HG03066 (cell line): ENCODE data around the gene KLHL21.
"Not testable (repeated sequence)": the region's sequence is repeated elsewhere in the genome, so short reads cannot be mapped to it uniquely, and the experiment has no call there.

Source experiments
- ATAC-seq: cut with Tn5 transposase; IDR thresholded peaks from one replicate; pipeline ENCODE4 v1.9.1; 2021; ENCODE audit warnings: low read depth; ENCODE audit not compliant: unreplicated experiment

Gene KLHL21

GRCh38 chr1:6600410-6601048 is 2.1 kb downstream of the KLHL21 start:
- ATAC-seq: no peak

- not testable (repeated sequence) for ATAC-seq
Measured at GRCh38 chr1:6599991-6600390, 2.7 kb downstream of the KLHL21 start.

- ATAC-seq: no peak
Measured at GRCh38 chr1:6599141-6599975, 3.3 kb downstream of the KLHL21 start.

GRCh38 chr1:6597777-6598131 is 4.9 kb downstream of the KLHL21 start:
- ATAC-seq: no peak

DNA sequence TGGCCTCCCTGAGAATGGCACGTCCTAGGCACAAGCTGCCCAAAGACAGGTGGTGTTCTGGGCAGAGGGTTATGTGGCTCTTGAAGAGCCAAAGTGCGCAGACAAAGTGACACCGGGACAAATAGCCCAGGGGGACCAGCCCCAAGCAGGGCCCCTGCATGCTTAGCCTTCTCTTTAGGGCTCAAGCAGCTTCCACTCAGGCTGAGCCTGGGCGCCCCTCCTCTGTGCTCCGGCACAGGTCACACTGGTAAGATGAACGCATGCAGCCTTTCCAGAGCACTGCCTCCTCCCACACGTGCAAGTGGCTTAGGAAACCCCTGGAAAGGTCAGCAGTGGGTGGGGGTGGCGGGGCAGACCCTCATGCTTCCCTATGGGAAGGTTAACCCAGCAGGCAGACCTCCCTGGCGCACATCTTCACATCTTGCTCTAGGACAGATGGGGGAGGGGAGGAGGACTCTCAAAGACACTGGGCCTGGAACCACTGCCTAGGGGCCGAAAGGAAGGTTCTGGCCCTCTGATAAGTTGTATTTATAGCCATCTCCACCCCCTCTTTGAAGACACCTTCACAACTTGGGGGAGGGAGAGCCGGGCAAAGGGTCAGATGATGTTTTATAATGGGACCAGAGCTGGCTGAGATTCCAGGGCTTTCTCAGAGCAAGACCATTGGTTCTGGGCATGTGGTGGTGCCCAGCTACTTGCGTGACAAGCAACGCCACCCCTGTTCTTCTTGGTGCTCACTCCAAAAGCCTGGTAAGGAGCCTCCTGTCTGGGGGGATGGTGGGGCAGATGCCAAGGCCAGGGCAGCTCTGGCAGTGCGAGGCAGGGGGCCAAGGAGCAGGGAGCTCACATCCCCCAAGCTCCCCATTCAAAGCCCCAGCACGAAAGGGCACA is 5.5 kb downstream of the KLHL21 start:
- ATAC-seq: no peak

- no peak for ATAC-seq
Measured at GRCh38 chr1:6596351-6596750, 6.3 kb downstream of the KLHL21 start.

- no peak for ATAC-seq
Measured at GRCh38 chr1:6594977-6595740, 7.5 kb downstream of the KLHL21 start.

DNA sequence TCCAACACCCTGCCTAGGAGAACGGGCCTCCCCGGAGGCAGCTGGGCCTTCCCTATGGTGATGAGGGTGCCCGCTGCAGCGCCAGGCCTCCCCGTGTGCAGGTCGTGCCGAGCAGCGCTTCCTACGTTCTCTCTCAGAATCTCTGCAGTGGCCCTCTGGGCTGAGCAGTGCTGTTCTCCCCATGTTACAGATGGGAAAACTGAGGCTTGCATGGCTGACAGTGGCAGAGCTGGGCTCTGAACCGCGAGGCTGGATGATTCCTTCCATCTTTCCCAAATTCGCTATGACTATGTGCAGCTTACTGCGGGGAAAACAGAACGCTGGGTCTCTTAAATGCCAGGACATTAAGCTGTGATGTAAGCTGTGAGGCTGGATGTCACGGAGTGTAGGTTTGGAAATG is 8.9 kb downstream of the KLHL21 start:
- ATAC-seq: no peak

- ATAC-seq: no peak
Measured at GRCh38 chr1:6592865-6593593, 9.6 kb downstream of the KLHL21 start.

- ATAC-seq: no peak
Measured at GRCh38 chr1:6592441-6592840, 10.2 kb downstream of the KLHL21 start.

GRCh38 chr1:6591644-6592043 is 11.0 kb downstream of the KLHL21 start:
- ATAC-seq: no peak

- no peak for ATAC-seq
Measured at GRCh38 chr1:6591222-6591621, 11.4 kb downstream of the KLHL21 start.

DNA sequence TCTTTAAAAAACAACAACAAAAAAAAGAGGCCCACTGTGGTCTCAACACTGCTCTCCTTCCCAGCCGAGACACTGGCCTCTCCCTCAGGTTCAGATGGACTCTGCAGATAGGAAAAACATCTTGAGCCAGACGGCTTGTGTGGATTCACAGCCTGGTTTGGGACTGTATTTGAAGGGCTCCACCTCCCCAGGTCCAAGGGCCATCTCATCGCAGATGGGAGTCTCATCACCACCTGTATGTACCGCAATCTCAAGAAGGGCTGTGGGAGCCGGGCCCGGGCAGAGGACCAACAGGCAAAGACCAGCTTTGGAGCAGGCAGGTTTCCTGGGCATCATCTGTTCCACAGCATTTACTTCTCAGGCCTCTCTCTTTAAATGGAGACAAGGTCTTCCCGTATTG is 12.6 kb downstream of the KLHL21 start:
- ATAC-seq: no peak

DNA sequence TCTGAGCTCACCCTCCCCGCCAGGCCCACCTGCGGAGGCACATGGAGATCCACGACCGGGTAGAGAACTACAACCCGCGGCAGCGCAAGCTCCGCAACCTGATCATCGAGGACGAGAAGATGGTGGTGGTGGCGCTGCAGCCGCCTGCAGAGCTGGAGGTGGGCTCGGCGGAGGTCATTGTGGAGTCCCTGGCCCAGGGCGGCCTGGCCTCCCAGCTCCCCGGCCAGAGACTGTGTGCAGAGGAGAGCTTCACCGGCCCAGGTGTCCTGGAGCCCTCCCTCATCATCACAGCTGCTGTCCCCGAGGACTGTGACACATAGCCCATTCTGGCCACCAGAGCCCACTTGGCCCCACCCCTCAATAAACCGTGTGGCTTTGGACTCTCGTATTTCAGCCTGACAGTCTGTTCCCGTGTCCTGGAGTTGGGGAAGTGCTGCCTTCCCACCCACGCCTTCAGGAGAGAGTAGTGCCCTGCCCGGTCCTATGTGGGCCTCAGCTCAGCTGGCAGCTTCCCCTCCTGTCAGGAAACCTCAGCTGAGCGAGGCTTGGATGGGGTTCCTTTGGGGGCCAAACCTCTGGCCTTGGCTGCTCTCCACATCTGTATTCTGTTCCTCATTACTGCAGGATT is 13.7 kb downstream of the KLHL21 start:
- no peak for ATAC-seq

DNA sequence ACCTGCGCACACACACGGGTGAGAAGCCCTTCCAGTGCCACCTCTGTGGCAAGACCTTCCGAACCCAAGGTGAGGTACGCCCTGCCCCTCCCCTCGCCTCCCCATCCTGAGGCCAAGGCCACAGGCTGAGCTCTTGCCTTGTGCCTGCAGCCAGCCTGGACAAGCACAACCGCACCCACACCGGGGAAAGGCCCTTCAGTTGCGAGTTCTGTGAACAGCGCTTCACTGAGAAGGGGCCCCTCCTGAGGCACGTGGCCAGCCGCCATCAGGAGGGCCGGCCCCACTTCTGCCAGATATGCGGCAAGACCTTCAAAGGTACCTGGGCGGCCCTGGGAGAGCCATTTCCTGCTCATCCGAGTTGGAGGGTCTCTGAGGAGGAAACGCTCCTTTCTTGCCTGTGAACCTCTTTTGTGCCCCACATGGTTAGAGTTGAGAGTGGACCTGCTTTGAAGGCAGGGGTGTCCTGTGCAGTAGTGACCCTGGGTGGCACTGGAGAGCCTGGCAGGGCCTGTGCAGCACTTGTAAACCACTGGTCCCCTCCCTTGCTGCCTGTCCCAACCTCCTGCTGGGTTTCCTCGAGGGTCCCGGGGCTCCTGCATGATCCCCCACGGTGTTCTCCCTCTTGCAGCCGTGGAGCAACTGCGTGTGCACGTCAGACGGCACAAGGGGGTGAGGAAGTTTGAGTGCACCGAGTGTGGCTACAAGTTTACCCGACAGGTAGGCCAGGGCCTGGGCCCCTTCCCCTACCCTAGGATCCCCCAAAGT is 14.4 kb downstream of the KLHL21 start:
- ATAC-seq: no peak

- ATAC-seq: no peak
Measured at GRCh38 chr1:6587261-6588005, 15.2 kb downstream of the KLHL21 start.

DNA sequence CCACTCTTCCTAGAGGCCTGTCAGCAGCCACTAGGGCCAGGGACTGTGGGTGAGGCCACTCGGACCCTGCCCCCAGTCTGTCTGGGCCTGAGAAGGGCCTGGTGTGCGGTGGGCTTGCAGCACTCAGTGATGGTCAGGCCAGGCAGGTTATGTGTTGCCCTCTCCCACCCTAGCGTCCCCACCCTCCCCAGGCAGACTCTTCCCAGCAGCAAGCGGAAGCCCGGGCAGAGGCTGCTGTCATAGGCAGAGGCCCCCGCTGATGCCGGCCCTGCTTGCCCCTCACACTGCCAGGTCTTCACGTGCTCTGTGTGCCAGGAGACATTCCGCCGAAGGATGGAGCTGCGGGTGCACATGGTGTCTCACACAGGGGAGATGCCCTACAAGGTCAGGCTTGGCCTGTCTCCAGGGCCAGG is 16.3 kb downstream of the KLHL21 start:
- ATAC-seq: no peak

GRCh38 chr1:6585841-6586240 is 16.8 kb downstream of the KLHL21 start:
- no peak for ATAC-seq
